Measurements from ENCODE around the gene LMBR1L.

The LMBR1L gene

GRCh38 chr12:49052451-49053208, 58.0 kb downstream of the LMBR1L start:
- peaks cover 22% of the 10 kb centered on the region for H3K4me1 ChIP-seq (ENCODE audit: low read depth, poor library complexity, severe bottlenecking)
- no peak overlapping the region for H3K27ac ChIP-seq
- H4K20me1 ChIP-seq (ENCODE audit: insufficient read depth): peaks cover 25% of the 10 kb centered on the region
- H3K27me3 ChIP-seq (ENCODE audit: insufficient read depth, low read depth): no peaks in the 10 kb centered on the region
- H3K4me3 ChIP-seq (IDR thresholded peaks at IDR 0.05; ENCODE audit: insufficient read depth, low read depth, low read length): no peak overlapping the region
- H3K4me2 ChIP-seq: no peak overlapping the region
- H3K9ac ChIP-seq: no peak overlapping the region
- no peak overlapping the region for H2AFZ ChIP-seq (ENCODE audit: low read depth)
- no peak for TF ChIP-seq CTCF (conservative IDR thresholded peaks at IDR 0.05; ENCODE audit: low read depth, low read length)
- H3K36me3 ChIP-seq (ENCODE audit: insufficient read depth): peaks cover 21% of the 10 kb centered on the region; the same call in 1 of the 2 replicates
- H3K79me2 ChIP-seq (ENCODE audit: insufficient read depth, low read depth): peaks cover 32% of the 10 kb centered on the region

GRCh38 chr12:49051777-49052438, 58.7 kb downstream of the LMBR1L start:
- peaks cover 25% of the 10 kb centered on the region for H3K79me2 ChIP-seq (ENCODE audit: insufficient read depth, low read depth)
- H3K4me1 ChIP-seq (ENCODE audit: low read depth, poor library complexity, severe bottlenecking): peaks cover 15% of the 10 kb centered on the region
- H3K27me3 ChIP-seq (ENCODE audit: insufficient read depth, low read depth): no peaks in the 10 kb centered on the region
- H3K27ac ChIP-seq: no peak overlapping the region
- H4K20me1 ChIP-seq (ENCODE audit: insufficient read depth): peaks cover 18% of the 10 kb centered on the region
- TF ChIP-seq CTCF (conservative IDR thresholded peaks at IDR 0.05; ENCODE audit: low read depth, low read length): no peak
- no peak overlapping the region for H2AFZ ChIP-seq (ENCODE audit: low read depth)
- H3K4me2 ChIP-seq: no peak overlapping the region
- peaks cover 21% of the 10 kb centered on the region; the same call in 1 of the 2 replicates for H3K36me3 ChIP-seq (ENCODE audit: insufficient read depth)
- H3K9ac ChIP-seq: no peak overlapping the region
- no peak overlapping the region for H3K4me3 ChIP-seq (IDR thresholded peaks at IDR 0.05; ENCODE audit: insufficient read depth, low read depth, low read length)

GRCh38 chr12:49051373-49051764, 59.3 kb downstream of the LMBR1L start:
- Histone ChIP-seq H3K36me3 (ENCODE audit: insufficient read depth) (peaks cover 21% of the 10 kb centered on the region; the same call in 1 of the 2 replicates), H4K20me1 (ENCODE audit: insufficient read depth) (peaks cover 12% of the 10 kb centered on the region), H3K4me1 (ENCODE audit: low read depth, poor library complexity, severe bottlenecking) (peaks cover 10% of the 10 kb centered on the region), H3K79me2 (ENCODE audit: insufficient read depth, low read depth) (peaks cover 20% of the 10 kb centered on the region; the same call in 1 of the 2 replicates), H2AFZ (ENCODE audit: low read depth) (no peak overlapping the region), H3K27me3 (ENCODE audit: insufficient read depth, low read depth) (no peaks in the 10 kb centered on the region), H3K9ac (no peak overlapping the region), H3K27ac (no peak overlapping the region), H3K4me3 (IDR thresholded peaks at IDR 0.05; ENCODE audit: insufficient read depth, low read depth, low read length) (no peak overlapping the region), H3K4me2 (no peak overlapping the region)
- TF ChIP-seq CTCF (conservative IDR thresholded peaks at IDR 0.05; ENCODE audit: low read depth, low read length): no peak

GRCh38 chr12:49050507-49051372, 59.9 kb downstream of the LMBR1L start:
- Histone ChIP-seq H3K4me1 (ENCODE audit: low read depth, poor library complexity, severe bottlenecking) (peaks cover 3% of the 10 kb centered on the region), H3K27me3 (ENCODE audit: insufficient read depth, low read depth) (no peaks in the 10 kb centered on the region), H3K9ac (no peak overlapping the region), H3K4me3 (IDR thresholded peaks at IDR 0.05; ENCODE audit: insufficient read depth, low read depth, low read length) (no peak overlapping the region), H3K36me3 (ENCODE audit: insufficient read depth) (peaks cover 21% of the 10 kb centered on the region; the same call in 1 of the 2 replicates), H3K79me2 (ENCODE audit: insufficient read depth, low read depth) (peaks cover 13% of the 10 kb centered on the region; the same call in 1 of the 2 replicates), H3K27ac (no peak overlapping the region), H3K4me2 (no peak overlapping the region), H2AFZ (ENCODE audit: low read depth) (no peak overlapping the region), H4K20me1 (ENCODE audit: insufficient read depth) (peaks cover 6% of the 10 kb centered on the region)
- no peak for TF ChIP-seq CTCF (conservative IDR thresholded peaks at IDR 0.05; ENCODE audit: low read depth, low read length)
